AG09309 (cell line): ENCODE measurements around the gene IGHMBP2.

Experiments used
- DNase-seq: peaks from one replicate; pipeline ENCODE4 v3.0.0-alpha.2; 2010; ENCODE audit warnings: low read depth
- H3K4me3 ChIP-seq: 2 replicates; pipeline ENCODE4 v1.5.1; 2011; ENCODE audit warnings: mild to moderate bottlenecking, low read depth, low read length, moderate library complexity; ENCODE audit not compliant: control insufficient read depth
- CTCF ChIP-seq: IDR thresholded peaks from 2 replicates; pipeline ENCODE4 v1.5.1; 2011; ENCODE audit warnings: mild to moderate bottlenecking, low read depth, low read length, inconsistent platforms; ENCODE audit not compliant: insufficient read depth, control insufficient read depth; ENCODE audit errors: missing control alignments

IGHMBP2 gene

GRCh38 chr11:68974421-68975194, 70.9 kb downstream of the IGHMBP2 start:
- no peak for TF ChIP-seq CTCF
- H3K4me3 ChIP-seq = no peak overlapping the region
- no peak for DNase-seq

- DNase-seq = no peak
- no peak for TF ChIP-seq CTCF
- no peak overlapping the region for H3K4me3 ChIP-seq
These were observed 72.4 kb downstream of the IGHMBP2 start for GRCh38 chr11:68976095-68976494.

GRCh38 chr11:68976563-68976962, 72.9 kb downstream of the IGHMBP2 start:
- no peak for TF ChIP-seq CTCF
- no peak overlapping the region for H3K4me3 ChIP-seq
- peak; percentile 8 for DNase-seq

GRCh38 chr11:68977781-68978625, 74.3 kb downstream of the IGHMBP2 start:
- H3K4me3 ChIP-seq = no peak overlapping the region
- DNase-seq = no peak
- TF ChIP-seq CTCF = no peak

- no peak overlapping the region for H3K4me3 ChIP-seq
- no peak for DNase-seq
- no peak for TF ChIP-seq CTCF
These were observed 74.9 kb downstream of the IGHMBP2 start for GRCh38 chr11:68978626-68978930.

GRCh38 chr11:68978931-68979594, 75.4 kb downstream of the IGHMBP2 start:
- H3K4me3 ChIP-seq = no peak overlapping the region
- DNase-seq = no peak
- TF ChIP-seq CTCF = no peak
